Lower leg skin (tissue), 3 donors: ENCODE data around the gene PARN.

Source experiments
- POLR2A ChIP-seq, 2 donors: fragments of 450-650 bp; IDR thresholded peaks; one replicate each; pipeline ENCODE4 v1.6.1; 2016 to 2017; ENCODE audit warnings: antibody characterized with exemption in 2 of 2, mild to moderate bottlenecking in 1 of 2, moderate library complexity in 1 of 2
- TF ChIP-seq, protein P1 (sequence below), 3 donors: fragments of 450-650 bp; IDR thresholded peaks; one replicate each; pipeline ENCODE4 v1.5.1; 2016; ENCODE audit warnings: antibody characterized with exemption in 3 of 3, mild to moderate bottlenecking in 3 of 3, moderate library complexity in 2 of 3

DNA sequence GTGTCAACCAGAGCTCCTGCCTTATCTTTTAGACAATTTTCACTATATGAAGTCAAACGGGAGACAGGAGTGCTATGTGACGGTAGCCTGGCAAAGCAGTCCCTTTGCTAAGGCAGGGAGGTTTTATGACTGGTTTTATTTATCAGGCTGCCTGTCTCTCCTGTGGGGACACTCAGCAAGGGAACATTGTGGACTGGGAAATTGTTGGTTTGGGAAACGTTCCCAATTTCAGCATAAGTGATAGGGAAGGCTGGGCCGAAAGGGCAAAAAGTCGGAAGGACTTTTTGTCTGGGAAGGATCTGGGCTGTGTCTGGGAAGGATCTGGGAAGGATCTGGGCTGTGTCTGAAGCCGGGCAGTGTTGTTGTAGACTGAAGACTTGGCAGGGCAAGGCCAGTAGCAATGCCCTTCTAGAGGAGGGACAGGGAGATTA is 211.2 kb downstream of the PARN start:
- TF ChIP-seq, protein P1, sequence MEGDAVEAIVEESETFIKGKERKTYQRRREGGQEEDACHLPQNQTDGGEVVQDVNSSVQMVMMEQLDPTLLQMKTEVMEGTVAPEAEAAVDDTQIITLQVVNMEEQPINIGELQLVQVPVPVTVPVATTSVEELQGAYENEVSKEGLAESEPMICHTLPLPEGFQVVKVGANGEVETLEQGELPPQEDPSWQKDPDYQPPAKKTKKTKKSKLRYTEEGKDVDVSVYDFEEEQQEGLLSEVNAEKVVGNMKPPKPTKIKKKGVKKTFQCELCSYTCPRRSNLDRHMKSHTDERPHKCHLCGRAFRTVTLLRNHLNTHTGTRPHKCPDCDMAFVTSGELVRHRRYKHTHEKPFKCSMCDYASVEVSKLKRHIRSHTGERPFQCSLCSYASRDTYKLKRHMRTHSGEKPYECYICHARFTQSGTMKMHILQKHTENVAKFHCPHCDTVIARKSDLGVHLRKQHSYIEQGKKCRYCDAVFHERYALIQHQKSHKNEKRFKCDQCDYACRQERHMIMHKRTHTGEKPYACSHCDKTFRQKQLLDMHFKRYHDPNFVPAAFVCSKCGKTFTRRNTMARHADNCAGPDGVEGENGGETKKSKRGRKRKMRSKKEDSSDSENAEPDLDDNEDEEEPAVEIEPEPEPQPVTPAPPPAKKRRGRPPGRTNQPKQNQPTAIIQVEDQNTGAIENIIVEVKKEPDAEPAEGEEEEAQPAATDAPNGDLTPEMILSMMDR (IDR thresholded peaks at IDR 0.05), result no peak
- TF ChIP-seq POLR2A (IDR thresholded peaks at IDR 0.05), result no peak
